Mesendoderm (in vitro differentiated cells): ENCODE data around the gene ACAN.

Experiments
- DNase-seq: peaks from one replicate; pipeline ENCODE4 v3.0.0; 2013
- H2AK5ac ChIP-seq: 2 replicates; pipeline ENCODE4 v1.6.1; 2013; ENCODE audit warnings: low read length, inconsistent platforms
- H2BK120ac ChIP-seq: 2 replicates; pipeline ENCODE4 v1.6.1; 2013; ENCODE audit warnings: low read depth, mild to moderate bottlenecking, low read length, moderate library complexity, mixed read lengths
- H2BK15ac ChIP-seq: replicated peaks from 2 replicates; pipeline ENCODE4 v1.6.1; 2013; ENCODE audit warnings: low read depth, mild to moderate bottlenecking, moderate library complexity
- H2BK5ac ChIP-seq: 2 replicates; pipeline ENCODE4 v1.6.1; 2013; ENCODE audit warnings: low read length, inconsistent platforms
- H3K18ac ChIP-seq: 2 replicates; pipeline ENCODE4 v1.6.1; 2013; ENCODE audit warnings: mild to moderate bottlenecking, low read length, mixed read lengths
- H3K23ac ChIP-seq: one replicate; pipeline ENCODE4 v1.6.1; 2013; ENCODE audit warnings: low read length
- H3K27ac ChIP-seq: 2 replicates; pipeline ENCODE4 v1.5.1; 2013; ENCODE audit warnings: low read depth, mild to moderate bottlenecking, inconsistent platforms, low read length, moderate library complexity
- H3K27me3 ChIP-seq: 2 replicates; pipeline ENCODE4 v1.6.1; 2013; ENCODE audit warnings: low read length, control low read depth, mild to moderate bottlenecking, inconsistent platforms; ENCODE audit not compliant: insufficient read depth, poor library complexity
- H3K36me3 ChIP-seq: 2 replicates; pipeline ENCODE4 v1.6.1; 2013; ENCODE audit warnings: low read length, inconsistent platforms; ENCODE audit not compliant: control insufficient read depth, insufficient read depth
- H3K4ac ChIP-seq: one replicate; pipeline ENCODE4 v1.6.1; 2013; ENCODE audit warnings: low read depth, mild to moderate bottlenecking, low read length, moderate library complexity
- H3K4me1 ChIP-seq: 2 replicates; pipeline ENCODE4 v1.6.1; 2013; ENCODE audit warnings: low read depth, low read length, inconsistent platforms; ENCODE audit not compliant: control insufficient read depth
- H3K4me2 ChIP-seq: 2 replicates; pipeline ENCODE4 v1.6.1; 2013; ENCODE audit warnings: low read length
- H3K4me3 ChIP-seq: 2 replicates; pipeline ENCODE4 v1.5.1; 2013; ENCODE audit warnings: mild to moderate bottlenecking, low read length
- H3K56ac ChIP-seq: one replicate; pipeline ENCODE4 v1.6.1; 2013; ENCODE audit warnings: low read length
- H3K79me1 ChIP-seq: 2 replicates; pipeline ENCODE4 v1.6.1; 2013; ENCODE audit warnings: low read length, inconsistent platforms
- H3K79me2 ChIP-seq: 2 replicates; pipeline ENCODE4 v1.6.1; 2013; ENCODE audit warnings: mild to moderate bottlenecking, low read length; ENCODE audit not compliant: control insufficient read depth, insufficient read depth
- H3K9ac ChIP-seq: 2 replicates; pipeline ENCODE4 v1.6.1; 2013; ENCODE audit warnings: low read length, inconsistent platforms
- H4K5ac ChIP-seq: one replicate; pipeline ENCODE4 v1.6.1; 2013; ENCODE audit warnings: low read length
- H4K8ac ChIP-seq: one replicate; pipeline ENCODE4 v1.6.1; 2013; ENCODE audit warnings: low read depth, mild to moderate bottlenecking, control low read depth, low read length, moderate library complexity
- WGBS: extraction: QIAGEN DNeasy Blood & Tissue Kit; methylation state at CpG from one replicate; pipeline ENCODE4 v1.1.7; 2013; ENCODE audit warnings: low lambda C conversion rate, missing lambda C conversion rate; ENCODE audit not compliant: insufficient coverage; ENCODE audit errors: extremely low coverage; 5-methylcytosine and 5-hydroxymethylcytosine counted together

The ACAN gene

DNA sequence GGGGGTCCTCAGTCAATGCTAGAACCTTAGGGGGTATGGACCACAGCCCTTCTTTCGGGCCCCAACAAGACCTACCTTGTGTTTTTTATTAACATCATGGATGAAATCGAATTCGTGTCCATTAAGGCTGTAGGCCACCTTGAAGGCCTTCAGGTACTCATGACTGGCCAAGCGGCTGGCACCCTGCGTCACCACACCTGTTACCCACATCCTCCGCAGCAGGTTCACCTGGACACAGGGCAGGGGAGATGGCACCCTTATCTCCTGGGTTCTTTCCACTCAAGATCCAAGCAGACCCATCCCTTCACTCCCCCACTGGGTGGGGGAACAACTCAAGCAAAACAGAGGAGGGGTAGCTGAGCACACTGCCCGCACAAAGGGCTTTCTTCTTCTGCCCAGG lies 103.3 kb downstream of the ACAN start:
- Histone ChIP-seq H3K27ac (no peak overlapping the region), H4K5ac (no peak overlapping the region), H2BK120ac (no peak overlapping the region), H3K9ac (no peak overlapping the region), H2BK15ac (no peak overlapping the region), H2BK5ac (no peak overlapping the region), H4K8ac (no peak overlapping the region), H3K4ac (no peak overlapping the region), H3K27me3 (no peaks in the 10 kb centered on the region), H3K36me3 (peaks cover 13% of the 10 kb centered on the region), H3K4me1 (peaks cover 2% of the 10 kb centered on the region), H3K56ac (no peak overlapping the region), H3K4me3 (no peak overlapping the region), H3K18ac (no peak overlapping the region), H3K79me1 (peaks cover 15% of the 10 kb centered on the region), H3K4me2 (no peak overlapping the region), H3K79me2 (peaks cover 21% of the 10 kb centered on the region), H2AK5ac (no peak overlapping the region), H3K23ac (no peak overlapping the region)
- DNase-seq: no peak
- no CpG with 5 or more reads among the region's 7 CpGs for WGBS

DNA sequence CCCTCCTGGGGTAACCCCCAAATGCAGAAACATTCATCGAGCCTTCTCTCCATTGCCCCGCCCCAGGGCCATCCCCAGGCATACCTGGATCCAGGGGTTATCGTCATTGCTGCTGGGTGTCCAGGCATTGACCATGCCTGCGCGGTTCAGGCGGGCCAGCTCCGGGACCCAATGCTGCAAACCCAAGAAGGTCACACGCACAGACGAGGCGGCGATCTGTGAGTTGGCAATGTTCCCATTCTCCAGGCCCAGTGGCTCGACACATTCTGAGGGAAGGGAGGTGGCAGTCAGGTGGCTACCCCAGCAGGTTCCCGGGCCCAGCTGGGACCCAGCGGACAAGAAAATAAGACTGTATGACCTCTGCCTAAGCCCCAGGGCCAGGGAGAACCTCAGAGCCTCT lies 103.9 kb downstream of the ACAN start:
- no peak overlapping the region for H3K18ac ChIP-seq
- H3K56ac ChIP-seq: no peak overlapping the region
- H4K5ac ChIP-seq: no peak overlapping the region
- H2BK5ac ChIP-seq: no peak overlapping the region
- H3K4ac ChIP-seq: no peak overlapping the region
- no peak overlapping the region for H3K9ac ChIP-seq
- no peaks in the 10 kb centered on the region for H3K27me3 ChIP-seq
- no peak overlapping the region for H4K8ac ChIP-seq
- H2BK15ac ChIP-seq: no peak overlapping the region
- H3K27ac ChIP-seq: no peak overlapping the region
- H3K23ac ChIP-seq: no peak overlapping the region
- H3K79me2 ChIP-seq: peaks cover 22% of the 10 kb centered on the region
- H3K4me3 ChIP-seq: no peak overlapping the region
- no CpG with 5 or more reads among the region's 14 CpGs for WGBS
- H2BK120ac ChIP-seq: no peak overlapping the region
- DNase-seq: no peak
- H3K4me1 ChIP-seq: peaks cover 2% of the 10 kb centered on the region
- H3K4me2 ChIP-seq: no peak overlapping the region
- peaks cover 15% of the 10 kb centered on the region for H3K79me1 ChIP-seq
- peaks cover 13% of the 10 kb centered on the region for H3K36me3 ChIP-seq
- no peak overlapping the region for H2AK5ac ChIP-seq

DNA sequence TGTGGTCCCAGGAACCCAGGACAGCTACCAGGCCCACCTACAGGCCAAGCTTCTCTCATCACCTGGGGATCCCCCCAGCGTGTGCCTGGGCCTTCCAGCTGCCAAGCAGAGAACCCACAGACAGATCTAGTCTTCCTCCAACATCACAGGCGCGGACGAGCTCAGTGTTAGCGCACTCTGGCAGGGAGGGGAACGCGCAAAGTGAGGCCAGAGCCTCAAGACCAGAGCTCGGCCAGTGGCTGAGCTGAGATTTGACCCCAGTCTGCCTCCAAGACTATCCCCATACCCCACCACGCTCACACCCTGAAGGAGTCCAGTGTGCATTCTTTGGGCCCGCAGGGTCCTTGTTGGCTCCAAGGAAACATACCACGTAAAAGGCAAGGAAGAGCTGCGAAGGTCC lies 104.9 kb downstream of the ACAN start:
- H3K18ac ChIP-seq: no peak overlapping the region
- H3K27ac ChIP-seq: no peak overlapping the region
- no peak overlapping the region for H3K4ac ChIP-seq
- H3K4me2 ChIP-seq: no peak overlapping the region
- H2BK120ac ChIP-seq: no peak overlapping the region
- H3K4me1 ChIP-seq: peaks cover 2% of the 10 kb centered on the region
- no peak overlapping the region for H4K5ac ChIP-seq
- no peak overlapping the region for H3K56ac ChIP-seq
- H3K36me3 ChIP-seq: peaks cover 11% of the 10 kb centered on the region
- no peak overlapping the region for H3K9ac ChIP-seq
- peaks cover 15% of the 10 kb centered on the region for H3K79me1 ChIP-seq
- no peak overlapping the region for H4K8ac ChIP-seq
- no peak overlapping the region for H2AK5ac ChIP-seq
- H3K27me3 ChIP-seq: no peaks in the 10 kb centered on the region
- no CpG with 5 or more reads among the region's 12 CpGs for whole genome bisulfite sequencing
- H3K23ac ChIP-seq: no peak overlapping the region
- H3K79me2 ChIP-seq: peaks cover 26% of the 10 kb centered on the region
- DNase-seq: no peak
- no peak overlapping the region for H2BK5ac ChIP-seq
- no peak overlapping the region for H2BK15ac ChIP-seq
- no peak overlapping the region for H3K4me3 ChIP-seq

DNA sequence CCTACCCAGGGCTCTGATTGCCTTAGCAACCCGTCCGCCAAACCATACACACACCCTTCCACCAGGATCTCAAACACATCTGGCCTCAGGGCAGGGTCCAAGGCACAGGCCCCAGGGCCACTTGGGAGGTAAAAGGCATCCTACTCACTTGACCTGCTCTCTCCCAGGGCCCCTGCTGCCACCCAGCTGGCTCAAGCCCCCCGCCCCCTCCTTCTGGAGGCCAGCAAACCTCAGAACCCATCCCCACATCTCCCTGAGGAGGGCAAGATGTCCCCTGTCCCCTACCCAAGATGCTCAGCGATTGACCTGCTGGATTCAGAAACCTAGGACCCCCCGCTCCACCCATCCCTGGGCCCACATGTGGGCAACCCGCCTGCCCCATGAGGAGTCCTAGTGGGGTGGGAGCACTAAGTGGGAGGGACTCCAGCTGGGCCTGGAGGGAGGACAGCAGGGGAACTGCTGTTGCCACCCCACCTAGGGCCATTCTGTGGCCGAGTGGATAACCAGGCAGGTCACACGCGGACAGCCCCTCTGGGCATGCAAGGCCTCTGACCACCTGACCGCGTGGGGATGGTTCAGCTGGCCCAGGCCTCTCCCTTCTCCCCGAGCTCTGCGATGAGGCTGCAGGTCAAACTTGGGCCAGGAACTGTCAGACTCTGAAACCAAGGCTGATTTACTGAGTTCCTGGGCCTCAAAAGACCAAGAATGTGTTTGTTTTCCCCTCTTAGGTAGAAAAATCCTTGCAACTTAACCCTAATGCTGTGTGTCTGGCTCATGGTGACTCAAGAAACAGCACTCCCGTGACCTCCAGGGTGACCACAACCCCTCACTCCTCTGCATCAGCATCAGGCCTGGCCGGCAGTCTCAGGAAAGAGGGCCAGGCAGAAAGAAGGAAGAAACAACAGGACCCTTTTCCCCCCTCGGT lies 105.7 kb downstream of the ACAN start:
- Histone ChIP-seq H4K8ac (no peak overlapping the region), H3K27ac (no peak overlapping the region), H2BK5ac (no peak overlapping the region), H3K4me2 (no peak overlapping the region), H3K4me3 (no peak overlapping the region), H3K79me1 (peaks cover 12% of the 10 kb centered on the region), H3K56ac (no peak overlapping the region), H3K27me3 (no peaks in the 10 kb centered on the region), H3K9ac (no peak overlapping the region), H3K23ac (no peak overlapping the region), H3K4me1 (peaks cover 2% of the 10 kb centered on the region), H2BK15ac (no peak overlapping the region), H3K79me2 (peaks cover 26% of the 10 kb centered on the region), H2AK5ac (no peak overlapping the region), H4K5ac (no peak overlapping the region), H3K36me3 (peaks cover 11% of the 10 kb centered on the region), H3K18ac (no peak overlapping the region), H2BK120ac (no peak overlapping the region), H3K4ac (no peak overlapping the region)
- WGBS: no CpG with 5 or more reads among the region's 16 CpGs
- no peak for DNase-seq

DNA sequence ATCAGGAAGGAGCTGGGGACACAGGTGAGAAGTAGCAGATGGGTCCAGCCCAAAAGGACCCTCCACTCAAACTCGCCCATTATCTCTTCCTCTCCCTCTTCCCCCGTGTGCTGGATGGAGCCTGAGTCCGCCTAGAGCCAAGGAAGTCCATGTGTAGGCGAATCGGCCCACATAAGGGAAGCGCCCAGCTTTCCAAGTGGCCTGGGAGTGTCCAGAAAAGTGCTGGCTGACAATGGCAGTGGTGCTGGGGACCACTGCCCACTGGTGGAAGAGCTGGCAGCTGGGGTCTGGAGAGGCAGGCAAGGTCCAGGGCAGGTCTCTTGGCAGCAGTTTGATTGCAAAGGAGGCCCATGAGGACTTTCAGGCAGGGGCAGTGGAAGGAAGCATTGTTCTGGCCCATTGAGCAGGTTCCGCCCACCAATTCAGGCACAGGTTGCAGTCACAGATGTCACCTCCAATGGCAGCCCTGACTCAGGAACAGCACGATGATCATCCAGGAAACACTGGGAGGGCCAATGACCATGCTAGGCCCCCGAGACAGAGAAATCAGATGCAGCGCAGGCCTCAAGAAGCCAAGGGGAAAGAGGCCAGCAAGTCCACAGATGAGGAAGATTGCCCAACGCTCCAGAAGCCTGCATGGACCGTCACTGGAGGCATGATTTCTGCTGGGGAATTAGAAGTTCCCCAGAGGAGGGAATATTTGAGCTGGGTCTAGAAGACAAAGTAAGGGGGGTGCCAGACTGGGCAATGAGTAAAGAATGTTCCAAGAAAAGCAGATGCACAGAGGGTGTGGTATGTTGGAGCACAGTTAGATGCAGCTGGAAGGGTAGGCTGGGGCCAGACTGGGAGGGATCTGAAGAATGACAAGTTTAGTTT lies 107.0 kb downstream of the ACAN start:
- no peak overlapping the region for H2BK5ac ChIP-seq
- no CpG with 5 or more reads among the region's 12 CpGs for WGBS

More for the DNA sequence above, 107.0 kb downstream of the ACAN start:
- no peak overlapping the region for H4K5ac ChIP-seq
- H3K56ac ChIP-seq: peak overlapping the region; percentile 22
- H3K4me2 ChIP-seq: no peak overlapping the region
- H3K23ac ChIP-seq: no peak overlapping the region
- H3K4ac ChIP-seq: no peak overlapping the region
- H3K36me3 ChIP-seq: peaks cover 9% of the 10 kb centered on the region
- H3K79me2 ChIP-seq: peaks cover 26% of the 10 kb centered on the region
- H3K18ac ChIP-seq: no peak overlapping the region
- DNase-seq: no peak
- H3K27ac ChIP-seq: no peak overlapping the region
- no peak overlapping the region for H2BK15ac ChIP-seq
- H4K8ac ChIP-seq: no peak overlapping the region
- no peak overlapping the region for H3K9ac ChIP-seq
- no peaks in the 10 kb centered on the region for H3K4me1 ChIP-seq
- H2BK120ac ChIP-seq: no peak overlapping the region
- H3K4me3 ChIP-seq: no peak overlapping the region
- H3K79me1 ChIP-seq: peaks cover 10% of the 10 kb centered on the region
- H3K27me3 ChIP-seq: no peaks in the 10 kb centered on the region
- no peak overlapping the region for H2AK5ac ChIP-seq
